ENCODE measurements around the gene RAD51B. TPM values are rescaled to one million over a fixed set of nuclear protein-coding genes. Genes with fewer than 3 reads are reported as not detected.

Gene RAD51B
- polyA plus RNA-seq, 1 donor (not counting 4 experiments of a cell fraction or from before 2014, with no cell fraction given), result 13.3 TPM

DNA sequence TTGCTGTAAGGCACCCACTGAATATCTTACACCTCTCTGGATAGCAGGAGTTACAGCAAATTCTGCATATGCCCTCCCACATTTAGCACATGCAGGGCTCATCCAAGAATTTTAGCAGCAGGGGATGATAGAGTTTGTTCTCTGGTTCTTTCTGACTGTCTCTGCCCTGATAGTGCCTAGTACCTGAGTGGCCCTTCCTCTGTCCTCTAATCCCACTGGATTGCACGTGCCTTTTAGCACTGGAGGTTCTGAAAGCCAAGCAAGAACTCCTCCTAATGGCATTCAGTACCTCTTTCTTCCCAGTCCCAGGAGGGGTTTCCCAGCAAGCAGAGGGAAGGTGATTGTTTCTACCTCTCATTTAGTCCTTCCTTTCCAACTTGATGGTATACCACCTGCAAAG lies 566.9 kb downstream of the RAD51B start:
- Histone ChIP-seq H3K79me2 (ENCODE audit: control insufficient read depth, insufficient read depth, low read length) (no peaks in the 10 kb centered on the region), H3K4me2 (ENCODE audit: control insufficient read depth, extremely low read depth, insufficient read depth, low read depth, low read length) (no peak overlapping the region), H3K4me3 (ENCODE audit: control insufficient read depth in 2 of 3, extremely low read depth in 1 of 3, insufficient read depth in 2 of 3, low read depth in 1 of 3, low read length in 3 of 3) (no peak overlapping the region), H3K9ac (ENCODE audit: control insufficient read depth, extremely low read depth, insufficient read depth, low read length) (no peak overlapping the region), H4K20me1 (ENCODE audit: control insufficient read depth, extremely low read depth, insufficient read depth, low read length) (no peaks in the 10 kb centered on the region), H3K36me3 (ENCODE audit: control insufficient read depth in 2 of 2, extremely low read depth in 1 of 2, insufficient read depth in 2 of 2, low read length in 2 of 2) (no peaks in the 10 kb centered on the region), H3K9me3 (ENCODE audit: control insufficient read depth, low read depth, low read length) (no peaks in the 10 kb centered on the region), H2AFZ (ENCODE audit: control insufficient read depth, low read length) (no peak overlapping the region), H3K4me1 (ENCODE audit: control insufficient read depth, extremely low read depth, insufficient read depth, low read length) (peaks cover 4% of the 10 kb centered on the region), H3K9me1 (ENCODE audit: control insufficient read depth, extremely low read depth, insufficient read depth, low read length) (no peaks in the 10 kb centered on the region), H3K27ac (ENCODE audit: control insufficient read depth, insufficient read depth, low read length) (no peak overlapping the region), H3K27me3 (ENCODE audit: control insufficient read depth, extremely low read depth, insufficient read depth, low read length) (no peaks in the 10 kb centered on the region)
- FAIRE-seq (no peak), DNase-seq (ENCODE audit: low read depth, low spot score) (no peak)
- dilution Hi-C loops (cut with MboI; ENCODE audit: extremely low pct_ligation_motif_present, low sequenced_read_pairs), result no loop called here
- TF ChIP-seq EZH2 (IDR thresholded peaks at IDR 0.05; ENCODE audit: low read length), result no peak
- no peak for TF ChIP-seq CTCF (optimal IDR thresholded peaks at IDR 0.05 in 1 of 3, IDR thresholded peaks at IDR 0.05 in 1 of 3, conservative IDR thresholded peaks at IDR 0.05 in 1 of 3; ENCODE audit: extremely low read depth in 1 of 3, insufficient read depth in 2 of 3, low read length in 3 of 3)

DNA sequence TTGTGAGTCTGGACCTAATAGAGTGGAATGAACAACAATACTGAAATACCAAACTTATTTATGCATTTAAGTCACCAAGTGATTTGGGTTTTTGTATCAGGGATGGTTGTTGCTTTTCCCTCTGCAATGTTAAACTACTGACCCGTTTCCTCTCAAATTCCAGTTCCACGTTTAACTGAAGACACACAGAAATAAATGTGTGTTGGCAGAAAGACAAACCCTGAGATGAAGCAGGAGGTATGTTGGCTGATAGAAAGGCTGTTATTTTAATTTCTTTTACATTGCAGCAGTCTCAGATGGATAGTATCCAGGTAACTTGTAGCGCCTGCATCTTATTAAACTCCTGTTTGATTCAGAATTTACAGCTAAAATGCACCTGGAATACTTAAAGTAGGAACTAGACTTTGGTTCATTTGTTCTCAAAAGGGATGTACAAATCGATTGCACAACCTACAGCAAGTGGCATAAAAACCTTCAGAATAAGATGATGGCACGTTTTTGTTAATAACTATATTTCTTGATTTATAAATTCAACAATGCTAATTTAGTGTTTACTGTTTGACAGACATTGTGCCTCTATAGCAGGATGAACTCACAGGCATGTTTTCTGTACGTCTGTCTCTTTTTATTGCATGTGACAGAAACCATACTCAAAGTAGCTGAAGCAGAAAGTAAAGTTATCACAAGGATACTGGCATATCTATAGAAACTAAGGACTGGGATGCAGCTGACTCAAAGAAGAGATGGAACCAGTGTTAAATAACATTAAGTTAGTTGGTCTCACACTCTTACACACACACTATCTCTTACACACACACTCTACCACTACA lies 567.6 kb downstream of the RAD51B start:
- FAIRE-seq, result no peak
- TF ChIP-seq CTCF (optimal IDR thresholded peaks at IDR 0.05 in 1 of 3, IDR thresholded peaks at IDR 0.05 in 1 of 3, conservative IDR thresholded peaks at IDR 0.05 in 1 of 3; ENCODE audit: extremely low read depth in 1 of 3, insufficient read depth in 2 of 3, low read length in 3 of 3), result no peak
- no peak for TF ChIP-seq EZH2 (IDR thresholded peaks at IDR 0.05; ENCODE audit: low read length)
- Histone ChIP-seq H3K27ac (ENCODE audit: control insufficient read depth, insufficient read depth, low read length) (no peak overlapping the region), H3K9ac (ENCODE audit: control insufficient read depth, extremely low read depth, insufficient read depth, low read length) (no peak overlapping the region), H3K9me3 (ENCODE audit: control insufficient read depth, low read depth, low read length) (no peaks in the 10 kb centered on the region), H3K4me1 (ENCODE audit: control insufficient read depth, extremely low read depth, insufficient read depth, low read length) (peaks cover 4% of the 10 kb centered on the region), H3K79me2 (ENCODE audit: control insufficient read depth, insufficient read depth, low read length) (no peaks in the 10 kb centered on the region), H3K9me1 (ENCODE audit: control insufficient read depth, extremely low read depth, insufficient read depth, low read length) (no peaks in the 10 kb centered on the region), H2AFZ (ENCODE audit: control insufficient read depth, low read length) (no peak overlapping the region), H3K4me3 (ENCODE audit: control insufficient read depth in 2 of 3, extremely low read depth in 1 of 3, insufficient read depth in 2 of 3, low read depth in 1 of 3, low read length in 3 of 3) (no peak overlapping the region), H4K20me1 (ENCODE audit: control insufficient read depth, extremely low read depth, insufficient read depth, low read length) (no peaks in the 10 kb centered on the region), H3K36me3 (ENCODE audit: control insufficient read depth in 2 of 2, extremely low read depth in 1 of 2, insufficient read depth in 2 of 2, low read length in 2 of 2) (no peaks in the 10 kb centered on the region), H3K27me3 (ENCODE audit: control insufficient read depth, extremely low read depth, insufficient read depth, low read length) (no peaks in the 10 kb centered on the region), H3K4me2 (ENCODE audit: control insufficient read depth, extremely low read depth, insufficient read depth, low read depth, low read length) (no peak overlapping the region)
- no peak for DNase-seq (ENCODE audit: low read depth, low spot score)
- dilution Hi-C loops (cut with MboI; ENCODE audit: extremely low pct_ligation_motif_present, low sequenced_read_pairs), result no loop called here

Measured in keratinocyte (primary cell).